Activated CD4-positive, alpha-beta T cell treated with anti-CD3 and anti-CD28 coated beads, Interleukin-2, amount 10 ng/mL, durations not matched to agents 24 days and 14 days (primary cell): ENCODE data around the gene SEMG1. TPM values are rescaled to one million over a fixed set of nuclear protein-coding genes. Genes with fewer than 3 reads are reported as not detected.
A peak's percentile ranks its signal among the peaks of the same experiment; 100 is the strongest.

Experiments used
- DNase-seq: peaks from one replicate; pipeline ENCODE4 v3.0.0; 2022
- H3K27ac Mint-ChIP-seq: one replicate; pipeline ENCODE4 v1.8.0; 2022; ENCODE audit warnings: mild to moderate bottlenecking, mixed read lengths
- H3K27me3 Mint-ChIP-seq: one replicate; pipeline ENCODE4 v1.8.0; 2022; ENCODE audit warnings: mixed read lengths
- H3K36me3 Mint-ChIP-seq: one replicate; pipeline ENCODE4 v1.8.0; 2022; ENCODE audit warnings: low read depth, mild to moderate bottlenecking, mixed read lengths
- H3K4me1 Mint-ChIP-seq: one replicate; pipeline ENCODE4 v1.8.0; 2021; ENCODE audit warnings: mixed read lengths
- H3K4me3 Mint-ChIP-seq: one replicate; pipeline ENCODE4 v1.8.0; 2022; ENCODE audit warnings: mild to moderate bottlenecking, moderate library complexity, mixed read lengths
- H3K9me3 Mint-ChIP-seq: one replicate; pipeline ENCODE4 v1.8.0; 2021; ENCODE audit warnings: mixed read lengths
- intact Hi-C: fragments of 100-400 bp; cut with micrococcal nuclease; formaldehyde crosslinking; loops from one replicate; pipeline ENCODE4 v1.15.1; 2023
- total RNA-seq: library from RNA; stranded (reverse); gene quantifications from 2 replicates; pipeline ENCODE4 v1.2.3, GENCODE V29; 2022

The SEMG1 gene
- total RNA-seq, 1 donor from 2014 or later, result not detected

DNA sequence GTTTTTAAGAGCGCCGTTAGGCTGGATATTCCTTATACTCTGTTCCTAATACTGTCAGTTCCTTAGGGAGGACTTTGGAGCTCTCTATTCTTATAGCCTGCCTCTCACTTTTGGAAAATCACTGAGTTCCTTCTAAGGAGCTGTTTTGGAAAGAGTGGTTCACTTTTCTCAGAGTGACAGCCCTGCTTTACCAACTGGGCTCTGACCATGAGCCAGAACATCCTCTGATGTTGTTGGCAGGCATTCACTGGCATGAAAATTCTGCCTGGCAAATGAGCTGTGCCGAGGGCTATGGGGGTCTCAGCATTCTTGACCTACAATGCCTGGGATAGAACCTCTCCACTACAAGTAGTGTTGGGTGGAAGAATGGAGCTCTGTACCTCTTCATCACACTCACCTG lies 14.9 kb upstream of the SEMG1 start:
- H3K4me3 Mint-ChIP-seq, result no peak overlapping the region
- H3K9me3 Mint-ChIP-seq, result no peaks in the 10 kb centered on the region
- intact Hi-C loops, result no loop called here

DNA sequence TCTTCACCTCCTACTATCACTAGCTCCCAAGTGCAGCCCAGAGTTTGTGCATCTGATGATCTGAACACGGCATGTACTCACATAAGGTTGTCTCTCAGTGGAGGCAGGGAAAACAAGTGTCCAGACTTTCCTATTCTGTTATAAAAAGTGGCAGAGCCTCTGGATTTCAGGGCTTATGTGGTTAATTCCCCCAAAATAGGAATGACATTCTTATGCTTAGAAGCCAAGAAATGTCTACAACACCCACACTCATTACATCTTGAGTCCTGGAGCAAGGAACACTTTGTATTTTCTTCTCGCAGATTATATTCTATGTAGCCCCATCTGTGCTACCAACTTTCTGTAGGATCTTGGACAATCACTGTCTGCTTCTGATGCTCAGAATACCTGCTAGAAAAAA lies 13.5 kb upstream of the SEMG1 start:
- H3K27ac Mint-ChIP-seq, result no peak overlapping the region
- H3K9me3 Mint-ChIP-seq, result no peaks in the 10 kb centered on the region
- peaks cover 9% of the 10 kb centered on the region for H3K27me3 Mint-ChIP-seq
- no peak for DNase-seq
- intact Hi-C loops, result no loop called here
- H3K4me3 Mint-ChIP-seq, result no peak overlapping the region
- no peaks in the 10 kb centered on the region for H3K4me1 Mint-ChIP-seq
- H3K36me3 Mint-ChIP-seq, result no peaks in the 10 kb centered on the region

More for the DNA sequence above, 14.9 kb upstream of the SEMG1 start:
- DNase-seq, result no peak
- H3K4me1 Mint-ChIP-seq, result no peaks in the 10 kb centered on the region
- H3K27me3 Mint-ChIP-seq, result peaks cover 8% of the 10 kb centered on the region
- no peaks in the 10 kb centered on the region for H3K36me3 Mint-ChIP-seq
- H3K27ac Mint-ChIP-seq, result no peak overlapping the region

DNA sequence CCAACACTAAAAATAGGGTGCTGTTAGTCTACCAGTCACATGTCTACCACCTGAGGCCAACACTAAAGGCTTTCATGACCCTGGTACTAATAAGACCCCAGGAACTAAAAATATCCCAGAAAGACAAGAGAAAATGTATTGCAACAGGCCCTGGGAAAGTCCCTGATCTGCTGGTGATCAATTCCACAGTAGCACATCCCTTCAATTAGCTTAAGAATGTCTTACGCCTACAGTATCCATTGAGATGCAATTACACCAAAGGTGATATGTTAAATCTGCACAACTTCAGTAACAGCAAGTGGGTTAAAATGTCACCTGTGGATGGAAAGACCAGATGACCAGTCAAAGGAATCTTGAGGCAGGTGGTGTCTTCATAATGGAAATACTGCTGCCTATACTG lies 3.1 kb downstream of the SEMG1 start:
- intact Hi-C loops, result no loop called here
- H3K27ac Mint-ChIP-seq, result no peak overlapping the region
- no peaks in the 10 kb centered on the region for H3K36me3 Mint-ChIP-seq
- no peak for DNase-seq
- H3K4me1 Mint-ChIP-seq, result no peaks in the 10 kb centered on the region
- no peaks in the 10 kb centered on the region for H3K9me3 Mint-ChIP-seq
- H3K4me3 Mint-ChIP-seq, result no peak overlapping the region
- H3K27me3 Mint-ChIP-seq, result peaks cover 26% of the 10 kb centered on the region

DNA sequence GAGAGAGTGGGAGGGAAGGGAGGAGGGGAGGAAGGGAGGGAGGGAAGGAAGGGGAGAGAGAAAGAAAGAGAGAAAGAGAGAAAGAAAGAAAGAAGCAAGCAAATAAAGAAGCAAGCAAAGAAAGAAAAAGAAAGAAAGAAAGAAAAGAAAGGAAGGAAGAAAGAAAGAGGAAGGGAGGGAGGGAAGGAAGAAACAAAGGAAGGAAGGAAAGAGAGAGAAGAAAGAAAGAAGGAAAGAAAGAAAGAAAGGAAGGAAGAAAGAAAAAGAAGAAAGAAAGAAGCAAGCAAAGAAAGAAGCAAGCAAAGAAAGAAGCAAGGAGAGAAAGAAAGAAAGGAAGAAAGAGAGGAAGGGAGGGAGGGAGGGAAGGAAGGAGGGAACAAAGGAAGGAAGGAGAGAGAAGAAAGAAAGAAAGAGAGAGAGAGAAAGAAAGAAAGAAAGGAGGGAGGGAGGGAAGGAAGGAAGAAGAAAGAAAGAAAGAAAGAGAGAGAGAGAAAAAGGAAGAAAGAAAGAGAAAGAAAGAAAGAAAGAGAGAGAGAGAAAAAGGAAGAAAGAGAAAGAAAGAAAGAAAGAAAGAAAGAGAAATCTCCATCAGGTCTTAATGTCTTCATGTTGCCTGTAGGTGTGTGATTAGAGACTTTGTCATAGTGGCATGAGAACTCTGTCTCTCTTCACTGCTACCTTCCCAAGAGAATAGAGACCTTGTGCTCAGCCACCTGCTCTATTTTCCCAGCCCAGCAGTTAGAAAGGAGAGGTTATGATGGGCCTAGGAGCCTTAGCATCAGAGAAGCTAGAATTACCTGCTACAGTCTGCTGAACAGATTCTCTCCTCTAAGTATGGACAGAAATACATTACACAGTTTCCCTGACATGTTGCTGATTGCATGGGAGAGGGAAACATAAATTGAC lies 5.0 kb downstream of the SEMG1 start:
- H3K9me3 Mint-ChIP-seq, result no peaks in the 10 kb centered on the region
- peaks cover 16% of the 10 kb centered on the region for H3K27me3 Mint-ChIP-seq
- DNase-seq, result no peak
- no peaks in the 10 kb centered on the region for H3K36me3 Mint-ChIP-seq
- no peaks in the 10 kb centered on the region for H3K4me1 Mint-ChIP-seq
- H3K4me3 Mint-ChIP-seq, result no peak overlapping the region
- intact Hi-C loops, result no loop called here
- no peak overlapping the region for H3K27ac Mint-ChIP-seq

DNA sequence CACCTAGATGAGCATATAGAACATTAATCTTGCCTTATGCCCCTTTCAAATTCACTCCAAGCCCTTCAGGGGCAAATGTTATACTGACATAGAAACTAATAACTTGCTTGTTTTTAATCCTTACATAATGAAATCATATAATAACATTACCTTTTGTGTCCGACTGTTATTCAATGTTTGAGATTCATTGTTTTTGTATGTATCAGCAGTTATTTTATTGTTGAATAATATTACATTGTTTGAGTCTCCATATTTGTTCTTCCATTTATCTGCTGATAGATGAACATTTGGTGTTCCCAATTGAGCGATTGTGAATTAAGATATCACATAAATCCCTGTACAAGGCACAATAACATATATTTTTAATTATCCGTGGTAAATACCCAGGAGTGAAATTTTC lies 6.0 kb downstream of the SEMG1 start:
- Mint-ChIP-seq H3K36me3 (no peaks in the 10 kb centered on the region), H3K4me3 (no peak overlapping the region), H3K27ac (no peak overlapping the region), H3K4me1 (no peaks in the 10 kb centered on the region), H3K9me3 (no peaks in the 10 kb centered on the region), H3K27me3 (peaks cover 13% of the 10 kb centered on the region)
- intact Hi-C loops, result no loop called here
- no peak for DNase-seq

DNA sequence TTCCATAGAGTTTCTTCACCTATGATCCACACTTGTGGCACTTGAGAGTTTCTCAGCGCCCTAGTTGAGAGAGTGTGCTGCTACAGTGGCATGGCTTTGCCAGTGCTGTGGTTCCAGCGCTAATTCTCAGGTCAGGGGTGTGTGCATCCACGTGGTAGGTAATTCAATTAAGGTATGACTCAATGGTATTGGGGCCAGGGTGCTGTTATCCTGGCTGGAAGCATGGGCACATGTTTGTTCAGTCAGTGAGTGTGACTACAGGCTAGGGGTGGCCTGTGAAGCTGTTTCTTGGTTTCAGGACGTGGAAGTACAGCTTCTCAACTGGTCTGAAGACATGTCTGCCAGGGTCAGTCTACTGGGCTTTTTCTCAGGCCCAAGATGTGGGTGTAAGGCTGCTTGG lies 11.3 kb downstream of the SEMG1 start:
- Mint-ChIP-seq H3K27me3 (peaks cover 28% of the 10 kb centered on the region), H3K27ac (no peak overlapping the region), H3K9me3 (no peaks in the 10 kb centered on the region), H3K36me3 (no peaks in the 10 kb centered on the region), H3K4me3 (no peak overlapping the region), H3K4me1 (no peaks in the 10 kb centered on the region)
- intact Hi-C loops, result no loop called here
- no peak for DNase-seq

DNA sequence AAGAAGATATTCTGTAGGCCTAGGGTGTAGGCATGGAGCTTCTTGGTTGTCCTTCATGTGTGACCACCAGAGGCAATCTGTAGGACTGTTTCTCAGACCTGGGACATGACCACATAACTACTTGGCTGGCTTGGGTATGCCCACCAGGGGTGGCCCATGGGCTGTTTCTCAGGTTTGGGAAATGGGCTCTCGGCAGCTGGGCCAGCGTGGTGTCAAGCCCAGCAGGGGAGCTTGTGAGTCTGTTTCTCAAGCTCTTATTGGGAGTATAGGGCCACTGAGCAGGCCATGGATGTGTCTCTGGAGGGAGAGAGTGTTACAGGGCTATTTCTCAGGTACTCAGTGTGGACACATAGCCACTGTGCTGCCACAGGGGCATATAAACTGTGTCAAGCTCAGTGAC lies 11.8 kb downstream of the SEMG1 start:
- Mint-ChIP-seq H3K27me3 (peaks cover 29% of the 10 kb centered on the region), H3K4me3 (no peak overlapping the region), H3K9me3 (no peaks in the 10 kb centered on the region), H3K4me1 (no peaks in the 10 kb centered on the region), H3K36me3 (no peaks in the 10 kb centered on the region), H3K27ac (no peak overlapping the region)
- no peak for DNase-seq
- intact Hi-C loops, result no loop called here

DNA sequence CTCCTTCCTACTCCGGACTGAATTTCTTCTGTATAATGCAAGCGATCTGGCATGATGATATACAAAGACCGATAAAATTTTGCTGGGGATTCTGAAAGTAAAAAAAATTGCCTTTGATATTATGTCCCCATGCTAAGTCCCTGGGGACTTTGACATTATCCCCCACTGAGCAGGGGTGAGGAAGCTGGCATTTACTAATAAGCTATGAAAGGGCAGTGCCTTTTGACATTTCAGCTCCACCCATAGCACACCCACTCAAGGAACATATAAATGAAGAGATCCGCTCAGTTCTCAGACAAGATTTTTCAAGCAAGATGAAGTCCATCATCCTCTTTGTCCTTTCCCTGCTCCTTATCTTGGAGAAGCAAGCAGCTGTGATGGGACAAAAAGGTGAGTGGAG lies 14.2 kb downstream of the SEMG1 start, which contains the start of gene SEMG2:
Gene SEMG2 (plus strand): TSS at position 298 of the 400 bp plus-strand sequence. CDS start 17 bp downstream, at position 315.
- no peak for DNase-seq
- Mint-ChIP-seq H3K36me3 (no peaks in the 10 kb centered on the region), H3K27me3 (peaks cover 36% of the 10 kb centered on the region), H3K4me1 (no peaks in the 10 kb centered on the region), H3K9me3 (no peaks in the 10 kb centered on the region), H3K27ac (no peak within 1 kb of the TSS), H3K4me3 (no peak within 1 kb of the TSS)
- intact Hi-C loops, result no loop called here

DNA sequence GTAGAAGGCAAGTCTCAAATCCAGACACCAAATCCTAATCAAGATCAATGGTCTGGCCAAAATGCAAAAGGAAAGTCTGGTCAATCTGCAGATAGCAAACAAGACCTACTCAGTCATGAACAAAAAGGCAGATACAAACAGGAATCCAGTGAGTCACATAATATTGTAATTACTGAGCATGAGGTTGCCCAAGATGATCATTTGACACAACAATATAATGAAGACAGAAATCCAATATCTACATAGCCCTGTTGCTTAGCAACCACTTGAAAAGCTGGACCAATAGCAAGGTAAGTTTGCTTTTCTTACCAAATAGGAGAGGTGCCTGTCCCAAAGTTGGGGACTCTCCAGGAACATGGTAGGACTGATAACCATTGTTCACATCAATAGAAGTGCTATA lies 16.3 kb downstream of the SEMG1 start:
- peaks cover 46% of the 10 kb centered on the region for H3K27me3 Mint-ChIP-seq
- H3K36me3 Mint-ChIP-seq, result no peaks in the 10 kb centered on the region
- intact Hi-C loops, result no loop called here
- no peaks in the 10 kb centered on the region for H3K9me3 Mint-ChIP-seq
- H3K4me3 Mint-ChIP-seq, result no peak overlapping the region
- H3K4me1 Mint-ChIP-seq, result no peaks in the 10 kb centered on the region
- no peak overlapping the region for H3K27ac Mint-ChIP-seq
- no peak for DNase-seq

DNA sequence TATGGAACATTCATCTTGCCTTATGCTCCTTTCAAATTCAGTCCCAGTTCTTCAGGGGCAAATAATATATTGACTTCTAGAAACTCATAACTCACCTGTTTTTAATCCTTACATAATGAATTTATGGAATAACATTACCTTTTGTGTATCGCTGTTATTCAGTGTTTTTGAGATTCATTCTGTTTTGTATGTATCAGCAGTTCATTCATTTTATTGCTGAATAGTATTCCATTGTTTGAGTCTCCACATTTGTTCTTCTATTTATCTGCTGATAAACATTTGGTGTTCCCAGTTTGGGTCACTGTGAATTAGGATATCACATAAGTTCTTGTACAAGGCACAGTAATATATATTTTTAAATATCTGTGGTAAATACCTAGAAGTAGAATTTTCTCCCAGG lies 19.5 kb downstream of the SEMG1 start:
- DNase-seq, result no peak
- Mint-ChIP-seq H3K27me3 (peaks cover 42% of the 10 kb centered on the region), H3K27ac (no peak overlapping the region), H3K36me3 (no peaks in the 10 kb centered on the region), H3K4me3 (no peak overlapping the region), H3K9me3 (no peaks in the 10 kb centered on the region), H3K4me1 (no peaks in the 10 kb centered on the region)
- intact Hi-C loops, result no loop called here

DNA sequence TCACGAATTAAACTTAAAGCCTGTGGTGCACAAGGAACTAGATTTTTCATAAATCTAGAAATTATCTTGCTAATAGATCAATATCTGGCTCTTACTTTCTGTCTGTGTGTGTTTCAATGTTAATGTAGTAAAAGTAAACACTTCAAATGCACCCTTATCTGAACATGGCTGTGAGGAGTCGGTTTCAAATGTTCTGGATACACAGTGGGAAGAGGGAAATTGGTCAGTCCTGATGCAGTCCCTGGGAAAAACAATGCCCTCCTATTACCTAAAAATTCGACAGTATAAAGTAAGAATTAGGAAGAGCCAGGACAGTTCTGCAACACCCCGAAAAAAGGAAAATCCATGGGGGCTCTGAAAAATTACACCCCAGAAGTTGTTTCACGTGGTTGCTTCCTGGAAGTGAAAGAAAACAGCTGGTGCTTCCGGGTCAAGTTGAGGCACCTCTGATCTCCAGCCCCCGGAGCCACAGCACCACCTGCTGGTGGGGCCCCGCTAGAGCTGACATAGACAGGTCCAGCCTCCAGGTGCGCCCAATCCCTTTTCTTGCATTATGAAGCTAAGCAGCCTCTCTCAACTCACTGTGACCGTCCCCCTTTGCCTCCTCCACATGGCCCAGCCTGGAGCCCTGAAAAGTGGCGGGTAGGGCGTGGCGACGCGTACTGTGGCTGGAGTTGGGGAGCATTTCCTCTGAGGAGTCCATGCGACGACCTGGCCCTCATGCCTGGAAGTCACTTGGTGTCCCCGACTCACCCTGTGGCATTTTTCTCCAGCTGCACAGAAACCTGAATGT lies 22.6 kb downstream of the SEMG1 start:
- peak; percentile 81 for DNase-seq
- intact Hi-C loops, result no loop called here
- H3K36me3 Mint-ChIP-seq, result no peaks in the 10 kb centered on the region
- H3K4me3 Mint-ChIP-seq, result no peak overlapping the region
- no peaks in the 10 kb centered on the region for H3K9me3 Mint-ChIP-seq
- no peak overlapping the region for H3K27ac Mint-ChIP-seq
- H3K27me3 Mint-ChIP-seq, result peaks cover 41% of the 10 kb centered on the region
- H3K4me1 Mint-ChIP-seq, result no peaks in the 10 kb centered on the region

DNA sequence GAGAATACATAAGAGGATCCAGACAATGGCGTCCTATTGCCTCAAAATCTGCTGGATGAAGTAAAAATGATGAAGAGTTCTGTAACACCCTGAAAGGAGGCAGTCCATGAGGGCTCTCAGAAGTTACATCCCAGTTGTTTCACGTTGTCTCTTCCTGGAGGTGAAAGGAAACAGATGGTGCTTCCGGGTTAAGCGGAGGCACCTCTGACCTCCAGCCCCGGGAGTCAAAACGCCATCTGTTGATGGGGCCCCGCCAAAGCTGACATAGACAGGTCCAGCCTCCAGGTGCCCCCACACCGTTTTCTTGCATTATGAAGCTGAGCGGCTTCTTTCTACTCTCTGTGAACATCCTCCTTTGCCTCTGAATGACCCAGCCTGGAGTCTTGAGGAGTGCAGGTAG lies 23.8 kb downstream of the SEMG1 start:
- Mint-ChIP-seq H3K27me3 (peaks cover 37% of the 10 kb centered on the region), H3K9me3 (no peaks in the 10 kb centered on the region), H3K4me3 (no peak overlapping the region), H3K36me3 (no peaks in the 10 kb centered on the region), H3K4me1 (no peaks in the 10 kb centered on the region), H3K27ac (no peak overlapping the region)
- intact Hi-C loops, result no loop called here
- no peak for DNase-seq

DNA sequence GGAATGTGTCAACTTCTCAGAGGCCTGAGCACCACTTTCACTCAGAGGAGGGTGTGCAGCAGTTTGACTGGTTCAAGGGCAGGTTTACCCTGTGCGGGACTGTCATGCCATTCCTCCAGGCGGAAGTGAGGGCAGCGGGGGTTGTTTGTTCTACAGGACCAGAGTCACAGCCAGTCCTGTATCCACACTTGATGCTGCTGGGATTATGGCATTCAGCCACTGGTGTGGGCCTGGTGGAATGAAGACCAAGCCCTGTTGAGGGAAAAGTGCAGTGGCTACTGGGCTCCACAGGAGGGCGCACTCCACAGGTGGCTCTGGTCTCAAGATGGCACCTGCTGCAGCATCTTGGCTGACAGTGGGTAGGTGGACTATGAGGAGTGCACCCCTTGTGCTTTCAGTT lies 29.2 kb downstream of the SEMG1 start:
- Mint-ChIP-seq H3K4me3 (no peak overlapping the region), H3K4me1 (no peaks in the 10 kb centered on the region), H3K9me3 (no peaks in the 10 kb centered on the region), H3K27ac (no peak overlapping the region), H3K27me3 (peaks cover 29% of the 10 kb centered on the region), H3K36me3 (no peaks in the 10 kb centered on the region)
- intact Hi-C loops, result no loop called here
- DNase-seq, result no peak

DNA sequence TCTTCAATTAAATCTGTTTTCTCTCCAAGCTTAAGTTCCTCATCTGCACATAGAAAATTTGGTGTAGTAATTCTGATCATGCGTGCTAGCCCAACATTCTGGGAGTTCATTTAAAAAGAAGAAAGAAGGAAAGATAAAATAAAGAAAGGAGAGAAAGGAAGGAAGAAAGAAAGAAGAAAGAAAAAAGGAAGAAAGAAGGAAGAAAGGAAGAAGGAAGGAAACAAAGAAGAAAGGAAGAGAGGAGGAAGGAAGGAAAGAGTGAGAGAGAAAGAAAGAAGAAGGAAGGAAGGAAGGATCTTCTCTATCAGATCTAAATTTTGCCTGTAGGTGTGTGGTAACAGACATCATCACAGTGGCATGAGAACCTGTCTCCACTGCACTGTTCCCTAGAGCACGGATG lies 31.3 kb downstream of the SEMG1 start:
- Mint-ChIP-seq H3K4me3 (no peak overlapping the region), H3K36me3 (no peaks in the 10 kb centered on the region), H3K4me1 (no peaks in the 10 kb centered on the region), H3K27me3 (peaks cover 31% of the 10 kb centered on the region), H3K9me3 (no peaks in the 10 kb centered on the region), H3K27ac (no peak overlapping the region)
- DNase-seq, result no peak
- intact Hi-C loops, result no loop called here
